Suppressor macrophage treated with lipopolysaccharide for 4 hours (primary cell): ENCODE results near the gene LONRF2.

Experiments
- DNase-seq: peaks from one replicate; pipeline ENCODE4 v3.0.0-alpha.2; 2020

Gene LONRF2

GRCh38 chr2:100230754-100231153 lies 91.5 kb downstream of the LONRF2 start:
- no peak for DNase-seq

GRCh38 chr2:100228967-100229366 lies 93.3 kb downstream of the LONRF2 start:
- no peak for DNase-seq

GRCh38 chr2:100228415-100228814 lies 93.9 kb downstream of the LONRF2 start:
- DNase-seq = no peak

GRCh38 chr2:100224988-100225710 lies 97.2 kb downstream of the LONRF2 start:
- no peak for DNase-seq

GRCh38 chr2:100223502-100223901 lies 98.8 kb downstream of the LONRF2 start:
- no peak for DNase-seq
